ENCODE results near the gene PAMR1. TPM values are rescaled to one million over a fixed set of nuclear protein-coding genes. Genes with fewer than 3 reads are reported as not detected.
"Not testable (repeated sequence)": the region's sequence is repeated elsewhere in the genome, so short reads cannot be mapped to it uniquely, and the experiment has no call there.

Gene PAMR1
- total RNA-seq, 1 donor, result 416 TPM

DNA sequence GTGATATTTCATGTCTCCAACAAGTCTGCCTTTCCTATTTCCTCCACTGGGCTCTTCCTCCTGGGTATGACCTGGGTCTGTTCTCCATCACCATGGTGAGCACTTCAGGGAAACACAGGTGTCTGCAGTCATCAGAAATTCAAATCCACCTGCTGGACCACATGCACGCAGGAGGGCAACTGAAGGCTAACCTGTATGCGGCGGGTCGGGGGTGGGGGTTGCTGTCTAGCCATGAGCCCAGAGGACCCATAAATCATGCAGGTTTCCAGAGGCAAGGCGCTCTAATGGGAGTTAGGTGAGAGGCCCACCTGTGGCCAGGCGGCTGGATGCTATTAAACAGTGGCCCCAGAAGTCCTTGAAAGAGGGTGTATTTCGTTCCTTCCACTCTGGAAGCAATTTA, 11.1 kb upstream of the PAMR1 start:
- no peak for DNase-seq (ENCODE audit: low read depth)
- no peak overlapping the region for H3K4me3 ChIP-seq (ENCODE audit: low read depth, low read length)
- TF ChIP-seq, protein P1, sequence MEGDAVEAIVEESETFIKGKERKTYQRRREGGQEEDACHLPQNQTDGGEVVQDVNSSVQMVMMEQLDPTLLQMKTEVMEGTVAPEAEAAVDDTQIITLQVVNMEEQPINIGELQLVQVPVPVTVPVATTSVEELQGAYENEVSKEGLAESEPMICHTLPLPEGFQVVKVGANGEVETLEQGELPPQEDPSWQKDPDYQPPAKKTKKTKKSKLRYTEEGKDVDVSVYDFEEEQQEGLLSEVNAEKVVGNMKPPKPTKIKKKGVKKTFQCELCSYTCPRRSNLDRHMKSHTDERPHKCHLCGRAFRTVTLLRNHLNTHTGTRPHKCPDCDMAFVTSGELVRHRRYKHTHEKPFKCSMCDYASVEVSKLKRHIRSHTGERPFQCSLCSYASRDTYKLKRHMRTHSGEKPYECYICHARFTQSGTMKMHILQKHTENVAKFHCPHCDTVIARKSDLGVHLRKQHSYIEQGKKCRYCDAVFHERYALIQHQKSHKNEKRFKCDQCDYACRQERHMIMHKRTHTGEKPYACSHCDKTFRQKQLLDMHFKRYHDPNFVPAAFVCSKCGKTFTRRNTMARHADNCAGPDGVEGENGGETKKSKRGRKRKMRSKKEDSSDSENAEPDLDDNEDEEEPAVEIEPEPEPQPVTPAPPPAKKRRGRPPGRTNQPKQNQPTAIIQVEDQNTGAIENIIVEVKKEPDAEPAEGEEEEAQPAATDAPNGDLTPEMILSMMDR (IDR thresholded peaks at IDR 0.05; ENCODE audit: insufficient read depth, low read depth, low read length), result no peak

DNA sequence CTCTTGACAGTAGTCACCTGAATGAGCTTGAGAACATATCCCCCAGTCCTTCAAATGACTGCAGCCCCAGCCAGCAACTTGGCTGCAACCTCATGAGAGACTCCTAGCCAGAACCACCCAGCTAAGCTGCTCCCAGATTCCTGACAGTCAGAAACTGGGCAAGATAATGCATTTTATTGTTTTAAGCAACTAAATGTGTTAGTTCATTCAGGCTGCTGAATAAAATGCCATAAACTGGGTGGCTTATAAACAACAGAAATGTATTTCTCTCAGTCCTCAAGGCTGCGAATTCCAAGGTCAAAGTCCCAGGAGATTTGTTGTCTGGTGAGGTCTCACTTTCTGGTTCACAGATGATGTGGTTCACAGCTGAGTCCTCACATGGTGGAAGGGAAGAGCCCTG, 5.8 kb upstream of the PAMR1 start:
- TF ChIP-seq, protein P1 (IDR thresholded peaks at IDR 0.05; ENCODE audit: insufficient read depth, low read depth, low read length), result no peak
- peak; percentile 46 for DNase-seq (ENCODE audit: low read depth)
- no peak overlapping the region for H3K4me3 ChIP-seq (ENCODE audit: low read depth, low read length)

DNA sequence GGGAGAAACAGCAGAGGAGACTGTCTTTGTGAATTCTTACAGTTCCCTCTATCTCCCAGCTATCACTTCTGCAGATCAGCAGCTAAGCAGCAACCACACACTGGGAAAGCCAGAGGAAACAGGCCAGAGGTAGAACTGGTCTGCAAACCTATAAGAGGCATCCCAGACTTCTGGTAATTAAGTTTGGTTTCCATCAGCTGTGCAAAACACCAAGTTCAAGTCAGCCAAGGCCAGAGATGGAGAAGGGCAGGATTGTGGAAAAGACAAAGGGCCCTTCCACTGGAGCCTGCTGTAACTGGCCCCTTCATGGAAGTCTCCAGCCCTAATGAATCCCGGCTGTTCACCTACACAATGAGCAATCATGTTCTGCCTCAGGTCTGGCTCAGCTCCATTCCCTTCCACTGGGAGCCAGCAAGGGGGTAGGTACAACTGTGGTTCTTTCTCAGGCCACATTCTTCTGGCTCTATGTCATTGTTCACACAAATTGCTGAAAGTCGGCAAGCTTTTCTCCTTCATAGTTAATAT, 4.6 kb upstream of the PAMR1 start:
- TF ChIP-seq, protein P1 (IDR thresholded peaks at IDR 0.05; ENCODE audit: insufficient read depth, low read depth, low read length), result no peak
- DNase-seq (ENCODE audit: low read depth), result peak; percentile 76
- H3K4me3 ChIP-seq (ENCODE audit: low read depth, low read length), result no peak overlapping the region

DNA sequence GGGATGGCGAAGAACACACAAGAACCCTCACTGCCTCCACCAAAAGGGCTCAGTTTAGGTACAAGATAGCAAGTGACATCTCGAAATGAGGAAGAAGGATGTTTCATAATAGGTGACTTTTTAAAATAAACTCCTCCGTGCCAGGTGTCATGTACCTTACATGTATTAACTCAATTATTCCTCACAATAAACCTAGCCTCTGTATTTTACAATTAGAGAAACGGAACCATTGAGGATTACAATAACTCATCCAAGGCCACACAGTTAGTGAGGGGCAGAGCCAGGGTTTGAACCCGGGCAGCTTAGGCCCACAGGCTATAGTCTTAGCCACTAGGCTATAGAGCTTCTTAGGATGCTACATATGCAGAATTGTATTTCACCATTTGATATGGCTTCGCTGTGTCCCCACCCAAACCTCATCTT, 965 bp upstream of the PAMR1 start:
- DNase-seq (ENCODE audit: low read depth), result no peak
- no peak overlapping the region for H3K4me3 ChIP-seq (ENCODE audit: low read depth, low read length)
- TF ChIP-seq, protein P1 (IDR thresholded peaks at IDR 0.05; ENCODE audit: insufficient read depth, low read depth, low read length), result no peak

DNA sequence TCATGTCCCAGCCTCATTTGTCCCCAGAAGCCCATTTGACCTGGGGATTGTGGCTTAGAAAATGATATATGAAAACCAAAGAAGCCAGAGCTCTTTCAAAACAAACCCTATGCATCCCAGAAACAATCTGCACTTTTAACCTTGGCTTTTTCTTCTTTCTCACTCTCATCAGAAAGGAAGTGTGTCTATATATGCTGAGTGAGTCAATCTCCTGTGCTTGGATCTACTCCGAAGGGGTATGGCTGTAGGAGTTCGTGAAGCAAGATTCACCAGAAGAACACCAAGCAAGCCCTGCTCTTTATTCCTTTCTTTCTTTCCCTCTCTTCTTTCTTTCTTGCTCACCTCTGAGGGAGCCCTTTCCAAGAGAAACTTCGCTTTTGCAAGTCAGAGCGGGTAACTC, 636 bp downstream of the PAMR1 start:
- H3K4me3 ChIP-seq (ENCODE audit: low read depth, low read length), result peak overlapping the region; percentile 94
- DNase-seq (ENCODE audit: low read depth), result no peak
- TF ChIP-seq, protein P1 (IDR thresholded peaks at IDR 0.05; ENCODE audit: insufficient read depth, low read depth, low read length), result no peak

DNA sequence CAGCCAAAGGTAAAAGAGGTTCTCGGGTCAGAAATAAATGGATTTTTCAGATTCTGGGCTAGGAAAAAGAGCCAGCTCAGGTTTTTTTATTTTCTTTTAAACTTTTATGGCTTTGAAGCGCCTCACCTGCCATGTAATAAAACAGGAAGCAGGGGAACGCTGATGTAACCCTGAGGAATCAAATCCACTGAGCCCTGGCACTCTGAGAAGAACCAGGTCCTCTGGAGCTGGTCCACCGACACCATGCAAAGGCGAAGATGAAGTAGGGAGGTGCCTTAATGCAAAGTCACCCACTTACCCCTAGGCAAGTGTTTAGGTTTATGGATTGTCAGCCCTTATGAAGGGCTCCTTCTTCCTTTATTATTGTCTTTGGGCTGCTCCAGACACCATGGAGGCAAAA, 1.6 kb downstream of the PAMR1 start:
- DNase-seq (ENCODE audit: low read depth), result peak; percentile 40
- TF ChIP-seq, protein P1 (IDR thresholded peaks at IDR 0.05; ENCODE audit: insufficient read depth, low read depth, low read length), result no peak
- peak overlapping the region; percentile 94 for H3K4me3 ChIP-seq (ENCODE audit: low read depth, low read length)

DNA sequence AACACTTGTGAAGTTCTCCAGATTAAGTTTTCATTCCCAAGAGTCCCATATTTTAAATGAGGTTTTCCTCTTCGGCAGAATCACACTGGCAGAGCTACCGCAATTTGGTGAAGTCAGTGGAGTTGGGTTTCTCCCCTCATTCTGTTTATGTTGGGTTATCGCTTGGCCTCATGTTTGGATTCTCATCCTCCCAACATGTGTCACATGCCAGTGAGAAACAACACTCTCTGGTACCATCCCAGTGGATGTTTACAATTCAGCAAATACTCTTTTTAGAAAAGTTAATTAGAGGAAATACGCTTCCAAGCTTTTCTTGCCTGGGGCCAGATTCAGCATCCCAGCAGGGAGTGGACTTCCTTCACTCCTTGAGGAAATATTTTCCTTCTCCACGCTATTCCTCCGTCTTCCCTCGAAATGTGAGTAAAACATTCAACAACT, 2.1 kb downstream of the PAMR1 start:
- H3K4me3 ChIP-seq (ENCODE audit: low read depth, low read length), result peak overlapping the region; percentile 94
- peak; percentile 87 for DNase-seq (ENCODE audit: low read depth)
- TF ChIP-seq, protein P1 (IDR thresholded peaks at IDR 0.05; ENCODE audit: insufficient read depth, low read depth, low read length), result no peak

DNA sequence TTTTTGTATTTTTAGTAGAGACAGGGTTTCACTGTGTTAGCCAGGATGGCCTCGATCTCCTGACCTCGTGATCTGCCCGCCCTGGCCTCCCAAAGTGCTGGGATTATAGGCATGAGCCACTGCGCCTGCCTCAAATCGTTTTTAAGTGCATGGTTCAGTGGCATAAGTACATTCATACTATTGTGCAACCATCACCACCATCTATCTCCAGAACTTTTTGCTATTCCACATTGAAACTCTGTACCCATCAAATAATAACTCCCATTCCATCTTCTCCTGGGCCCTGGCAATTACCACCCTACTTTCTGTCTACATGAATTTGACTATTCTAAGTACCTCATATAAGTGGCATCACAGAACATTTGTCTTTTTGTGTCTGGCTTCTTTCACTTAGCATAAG, 3.3 kb downstream of the PAMR1 start:
- DNase-seq (ENCODE audit: low read depth), result not testable (repeated sequence)
- peak overlapping the region; percentile 4 for H3K4me3 ChIP-seq (ENCODE audit: low read depth, low read length)
